Astrocyte (in vitro differentiated cells and primary cell): ENCODE data around the gene DNAJB6. TPM values are rescaled to one million over a fixed set of nuclear protein-coding genes. Genes with fewer than 3 reads are reported as not detected.

ENCODE experiments used
- DNase-seq: peaks from one replicate; pipeline ENCODE4 v3.0.0-alpha.2; 2010; ENCODE audit warnings: low read depth
- FAIRE-seq: peaks from 2 replicates; lab custom pipeline; 2011; peaks lifted over from hg19 to GRCh38; lab: Jason Lieb, UNC
- H2AFZ ChIP-seq: 2 replicates; pipeline ENCODE4 v1.6.0; 2012; ENCODE audit warnings: low read depth, low read length, inconsistent platforms
- H3K27ac ChIP-seq: 2 replicates; pipeline ENCODE4 v1.5.1; 2011; ENCODE audit warnings: low read depth, low read length, inconsistent platforms
- H3K27me3 ChIP-seq: 2 replicates; pipeline ENCODE4 v1.6.0; 2011; ENCODE audit warnings: low read length, inconsistent platforms; ENCODE audit not compliant: insufficient read depth
- H3K36me3 ChIP-seq: 2 replicates; pipeline ENCODE4 v1.5.1; 2011; ENCODE audit warnings: low read length, inconsistent platforms; ENCODE audit not compliant: insufficient read depth
- H3K4me1 ChIP-seq: 2 replicates; pipeline ENCODE4 v1.5.1; 2011; ENCODE audit warnings: low read length, inconsistent platforms; ENCODE audit not compliant: insufficient read depth
- H3K4me2 ChIP-seq: 2 replicates; pipeline ENCODE4 v1.6.0; 2012; ENCODE audit warnings: low read length, inconsistent platforms
- H3K4me3 ChIP-seq: 2 replicates; pipeline ENCODE4 v1.5.1; 2011; ENCODE audit warnings: low read depth, mild to moderate bottlenecking, low read length, inconsistent platforms; ENCODE audit not compliant: insufficient read depth
- H3K79me2 ChIP-seq: 2 replicates; pipeline ENCODE4 v1.6.0; 2012; ENCODE audit warnings: mild to moderate bottlenecking, low read length, inconsistent platforms; ENCODE audit not compliant: insufficient read depth
- H3K9ac ChIP-seq: 2 replicates; pipeline ENCODE4 v1.6.0; 2012; ENCODE audit warnings: mild to moderate bottlenecking, low read length, inconsistent platforms
- H3K9me3 ChIP-seq: 2 replicates; pipeline ENCODE4 v1.5.1; 2012; ENCODE audit warnings: low read depth, mild to moderate bottlenecking, low read length, inconsistent platforms; ENCODE audit not compliant: insufficient read depth
- H4K20me1 ChIP-seq: 2 replicates; pipeline ENCODE4 v1.6.0; 2012; ENCODE audit warnings: low read length, inconsistent platforms; ENCODE audit not compliant: insufficient read depth
- H3K27ac Mint-ChIP-seq: one replicate; pipeline ENCODE4 v1.8.0; 2021; ENCODE audit warnings: mild to moderate bottlenecking, mixed read lengths; ENCODE audit not compliant: unreplicated experiment
- H3K27me3 Mint-ChIP-seq: one replicate; pipeline ENCODE4 v1.8.0; 2021; ENCODE audit warnings: low read depth, mixed read lengths; ENCODE audit not compliant: unreplicated experiment
- H3K36me3 Mint-ChIP-seq: one replicate; pipeline ENCODE4 v1.8.0; 2021; ENCODE audit warnings: low read depth, mixed read lengths; ENCODE audit not compliant: unreplicated experiment
- H3K4me1 Mint-ChIP-seq: one replicate; pipeline ENCODE4 v1.8.0; 2021; ENCODE audit warnings: low read depth, mixed read lengths; ENCODE audit not compliant: unreplicated experiment
- H3K4me3 Mint-ChIP-seq: one replicate; pipeline ENCODE4 v1.8.0; 2021; ENCODE audit warnings: mild to moderate bottlenecking, moderate library complexity, mixed read lengths; ENCODE audit not compliant: unreplicated experiment
- H3K9me3 Mint-ChIP-seq: one replicate; pipeline ENCODE4 v1.8.0; 2021; ENCODE audit warnings: mild to moderate bottlenecking, mixed read lengths; ENCODE audit not compliant: unreplicated experiment
- EZH2 ChIP-seq: IDR thresholded peaks from 2 replicates; pipeline ENCODE4 v1.6.1; 2012; ENCODE audit warnings: mild to moderate bottlenecking, low read length, inconsistent platforms; ENCODE audit not compliant: insufficient read depth
- total RNA-seq: library from RNA; stranded (reverse); gene quantifications from 2 replicates; pipeline ENCODE4 v1.2.1, GENCODE V29; 2021
- TF ChIP-seq, protein P1 (sequence below): IDR thresholded peaks from 2 replicates; pipeline ENCODE4 v1.5.1; 2011; ENCODE audit warnings: low read depth, mild to moderate bottlenecking, inconsistent platforms, low read length, moderate library complexity; ENCODE audit not compliant: insufficient read depth

DNAJB6 gene
- total RNA-seq, 1 donor from 2014 or later: 179 TPM

GRCh38 chr7:157414702-157415096 is 77.9 kb downstream of the DNAJB6 start:
- Histone ChIP-seq H3K9ac (no peak overlapping the region), H2AFZ (no peak overlapping the region), H3K4me3 (no peak overlapping the region), H4K20me1 (peaks cover 58% of the 10 kb centered on the region), H3K79me2 (peaks cover 13% of the 10 kb centered on the region), H3K27me3 (no peaks in the 10 kb centered on the region), H3K9me3 (no peaks in the 10 kb centered on the region), H3K27ac (no peak overlapping the region), H3K4me2 (no peak overlapping the region), H3K36me3 (peaks cover 12% of the 10 kb centered on the region), H3K4me1 (peaks cover 18% of the 10 kb centered on the region)
- Mint-ChIP-seq H3K27ac (no peak overlapping the region), H3K36me3 (peaks cover 21% of the 10 kb centered on the region), H3K9me3 (peaks cover 3% of the 10 kb centered on the region), H3K4me3 (no peak overlapping the region), H3K4me1 (peaks cover 20% of the 10 kb centered on the region), H3K27me3 (no peaks in the 10 kb centered on the region)
- DNase-seq (no peak), FAIRE-seq (no peak)
- no peak for TF ChIP-seq EZH2
- TF ChIP-seq, protein P1, sequence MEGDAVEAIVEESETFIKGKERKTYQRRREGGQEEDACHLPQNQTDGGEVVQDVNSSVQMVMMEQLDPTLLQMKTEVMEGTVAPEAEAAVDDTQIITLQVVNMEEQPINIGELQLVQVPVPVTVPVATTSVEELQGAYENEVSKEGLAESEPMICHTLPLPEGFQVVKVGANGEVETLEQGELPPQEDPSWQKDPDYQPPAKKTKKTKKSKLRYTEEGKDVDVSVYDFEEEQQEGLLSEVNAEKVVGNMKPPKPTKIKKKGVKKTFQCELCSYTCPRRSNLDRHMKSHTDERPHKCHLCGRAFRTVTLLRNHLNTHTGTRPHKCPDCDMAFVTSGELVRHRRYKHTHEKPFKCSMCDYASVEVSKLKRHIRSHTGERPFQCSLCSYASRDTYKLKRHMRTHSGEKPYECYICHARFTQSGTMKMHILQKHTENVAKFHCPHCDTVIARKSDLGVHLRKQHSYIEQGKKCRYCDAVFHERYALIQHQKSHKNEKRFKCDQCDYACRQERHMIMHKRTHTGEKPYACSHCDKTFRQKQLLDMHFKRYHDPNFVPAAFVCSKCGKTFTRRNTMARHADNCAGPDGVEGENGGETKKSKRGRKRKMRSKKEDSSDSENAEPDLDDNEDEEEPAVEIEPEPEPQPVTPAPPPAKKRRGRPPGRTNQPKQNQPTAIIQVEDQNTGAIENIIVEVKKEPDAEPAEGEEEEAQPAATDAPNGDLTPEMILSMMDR: no peak

GRCh38 chr7:157415486-157415885 is 78.7 kb downstream of the DNAJB6 start:
- no peak overlapping the region for H3K4me3 ChIP-seq
- no peaks in the 10 kb centered on the region for H3K27me3 ChIP-seq
- peaks cover 12% of the 10 kb centered on the region for H3K79me2 ChIP-seq
- H3K4me2 ChIP-seq: no peak overlapping the region
- H2AFZ ChIP-seq: no peak overlapping the region
- no peak overlapping the region for H3K27ac ChIP-seq
- peaks cover 12% of the 10 kb centered on the region for H3K36me3 ChIP-seq
- H3K4me1 ChIP-seq: peaks cover 18% of the 10 kb centered on the region
- H3K9me3 ChIP-seq: no peaks in the 10 kb centered on the region
- H3K27me3 Mint-ChIP-seq: no peaks in the 10 kb centered on the region
- peaks cover 3% of the 10 kb centered on the region for H3K9me3 Mint-ChIP-seq
- TF ChIP-seq EZH2: no peak
- TF ChIP-seq, protein P1: no peak
- H3K27ac Mint-ChIP-seq: no peak overlapping the region
- H3K9ac ChIP-seq: no peak overlapping the region
- H3K4me1 Mint-ChIP-seq: peaks cover 20% of the 10 kb centered on the region
- peaks cover 58% of the 10 kb centered on the region for H4K20me1 ChIP-seq
- peaks cover 20% of the 10 kb centered on the region for H3K36me3 Mint-ChIP-seq
- H3K4me3 Mint-ChIP-seq: no peak overlapping the region
- FAIRE-seq: no peak
- DNase-seq: no peak

- H3K9ac ChIP-seq: no peak overlapping the region
- H3K4me2 ChIP-seq: no peak overlapping the region
- H3K27me3 ChIP-seq: no peaks in the 10 kb centered on the region
- TF ChIP-seq, protein P1: no peak
- no peak for TF ChIP-seq EZH2
- H3K4me3 ChIP-seq: no peak overlapping the region
- FAIRE-seq: no peak
- peaks cover 10% of the 10 kb centered on the region for H3K79me2 ChIP-seq
- DNase-seq: no peak
- peaks cover 3% of the 10 kb centered on the region for H3K9me3 Mint-ChIP-seq
- H3K27ac ChIP-seq: no peak overlapping the region
- H3K27me3 Mint-ChIP-seq: no peaks in the 10 kb centered on the region
- peaks cover 18% of the 10 kb centered on the region for H3K36me3 Mint-ChIP-seq
- H3K4me1 ChIP-seq: peaks cover 18% of the 10 kb centered on the region
- H2AFZ ChIP-seq: no peak overlapping the region
- H3K9me3 ChIP-seq: no peaks in the 10 kb centered on the region
- peaks cover 10% of the 10 kb centered on the region for H3K36me3 ChIP-seq
- H3K27ac Mint-ChIP-seq: no peak overlapping the region
- H3K4me3 Mint-ChIP-seq: no peak overlapping the region
- peaks cover 20% of the 10 kb centered on the region for H3K4me1 Mint-ChIP-seq
- H4K20me1 ChIP-seq: peaks cover 54% of the 10 kb centered on the region
Measured at GRCh38 chr7:157416011-157416410, 79.2 kb downstream of the DNAJB6 start.
